DMS79 treated with DMSO at 0.1 percent for 48 hours (cell line): ENCODE data around the gene ZGRF1.
"Not testable (repeated sequence)": the region's sequence is repeated elsewhere in the genome, so short reads cannot be mapped to it uniquely, and the experiment has no call there.

ENCODE experiments used
- DNase-seq: peaks from one replicate; lab custom pipeline; 2025; lab: John Stamatoyannopoulos, UW

ZGRF1 gene

GRCh38 chr4:112515198-112516065, 121.3 kb downstream of the ZGRF1 start:
- DNase-seq = no peak

- DNase-seq = no peak
These were observed 122.0 kb downstream of the ZGRF1 start for GRCh38 chr4:112514647-112515197.

GRCh38 chr4:112513971-112514646, 122.6 kb downstream of the ZGRF1 start:
- no peak for DNase-seq

GRCh38 chr4:112511803-112512118, 124.9 kb downstream of the ZGRF1 start:
- no peak for DNase-seq

GRCh38 chr4:112511093-112511802, 125.5 kb downstream of the ZGRF1 start:
- no peak for DNase-seq

GRCh38 chr4:112510291-112511092, 126.2 kb downstream of the ZGRF1 start:
- DNase-seq = no peak

GRCh38 chr4:112509243-112510141, 127.2 kb downstream of the ZGRF1 start:
- no peak for DNase-seq

GRCh38 chr4:112508356-112508755, 128.4 kb downstream of the ZGRF1 start:
- no peak for DNase-seq

GRCh38 chr4:112504807-112505206, 131.9 kb downstream of the ZGRF1 start:
- no peak for DNase-seq

- DNase-seq = no peak
These were observed 133.8 kb downstream of the ZGRF1 start for GRCh38 chr4:112502871-112503270.

- DNase-seq = no peak
These were observed 144.4 kb downstream of the ZGRF1 start for GRCh38 chr4:112492321-112492720.

- not testable (repeated sequence) for DNase-seq
These were observed 145.9 kb downstream of the ZGRF1 start for GRCh38 chr4:112490808-112491207.
